Stimulated activated CD4-positive, alpha-beta T cell treated with anti-CD3 and anti-CD28 coated beads, Interleukin-2, amount 100 ng/mL, for 24 hours (primary cell): ENCODE data around the gene ITFG1.

Experiments
- DNase-seq, 2 donors: peaks; one replicate each; pipeline ENCODE4 v3.0.0-alpha.2; 2020

Gene ITFG1

GRCh38 chr16:47460711-47461597 lies at the start of gene ITFG1, which contains the start of gene PHKB:
Gene ITFG1, minus strand, starts transcription at chr16:47461063. Its CDS starts 18 bp downstream, at chr16:47461045.
Gene PHKB, plus strand, starts transcription at chr16:47461331. Its CDS starts 20 bp downstream, at chr16:47461351.
- DNase-seq = peak; percentile 96

GRCh38 chr16:47507701-47508100 lies 46.8 kb upstream of the ITFG1 start:
- no peak for DNase-seq

GRCh38 chr16:47506800-47507199 lies 45.9 kb upstream of the ITFG1 start:
- DNase-seq = no peak

DNA sequence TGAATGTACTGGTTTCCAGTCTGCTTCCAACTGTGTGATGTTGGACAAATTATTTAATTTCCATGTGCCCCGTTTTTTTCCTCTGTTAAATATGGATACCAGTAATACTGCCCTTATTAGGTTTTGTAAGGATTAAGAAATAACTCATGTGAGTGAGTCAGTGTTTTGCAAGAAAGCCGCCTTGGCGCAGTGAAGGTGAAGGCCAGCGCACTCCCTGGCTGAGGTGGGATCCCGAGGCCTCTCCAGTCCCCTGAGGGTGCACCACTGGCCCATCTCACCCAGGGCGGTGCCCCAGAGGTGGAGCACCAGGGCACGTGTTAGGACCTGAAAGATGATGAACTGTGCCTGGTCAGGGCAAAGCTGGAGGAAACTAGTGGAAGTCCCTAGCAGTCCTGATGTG lies 43.7 kb upstream of the ITFG1 start:
- no peak for DNase-seq

DNA sequence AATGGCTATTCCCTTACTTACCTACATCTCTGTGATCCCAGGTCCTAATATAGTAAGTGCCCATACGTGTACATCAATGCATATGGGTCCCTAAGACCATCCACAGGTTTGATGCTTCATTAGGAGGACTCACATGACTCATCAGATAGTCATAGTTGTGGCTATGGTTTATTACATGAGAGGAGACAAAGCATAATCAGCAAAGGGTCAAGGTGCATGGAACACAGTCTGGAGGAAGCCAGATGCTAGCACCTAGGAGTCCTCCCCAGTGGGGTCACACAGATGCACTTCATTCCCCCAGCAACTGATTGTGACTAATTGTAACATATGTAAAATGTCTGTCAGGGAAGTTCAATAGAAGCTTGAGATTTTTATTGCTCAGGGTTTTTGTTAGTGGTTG lies 43.1 kb upstream of the ITFG1 start:
- no peak for DNase-seq

- no peak for DNase-seq
Measured at GRCh38 chr16:47499700-47500264, 38.9 kb upstream of the ITFG1 start.

GRCh38 chr16:47499080-47499699 lies 38.3 kb upstream of the ITFG1 start:
- no peak for DNase-seq

DNA sequence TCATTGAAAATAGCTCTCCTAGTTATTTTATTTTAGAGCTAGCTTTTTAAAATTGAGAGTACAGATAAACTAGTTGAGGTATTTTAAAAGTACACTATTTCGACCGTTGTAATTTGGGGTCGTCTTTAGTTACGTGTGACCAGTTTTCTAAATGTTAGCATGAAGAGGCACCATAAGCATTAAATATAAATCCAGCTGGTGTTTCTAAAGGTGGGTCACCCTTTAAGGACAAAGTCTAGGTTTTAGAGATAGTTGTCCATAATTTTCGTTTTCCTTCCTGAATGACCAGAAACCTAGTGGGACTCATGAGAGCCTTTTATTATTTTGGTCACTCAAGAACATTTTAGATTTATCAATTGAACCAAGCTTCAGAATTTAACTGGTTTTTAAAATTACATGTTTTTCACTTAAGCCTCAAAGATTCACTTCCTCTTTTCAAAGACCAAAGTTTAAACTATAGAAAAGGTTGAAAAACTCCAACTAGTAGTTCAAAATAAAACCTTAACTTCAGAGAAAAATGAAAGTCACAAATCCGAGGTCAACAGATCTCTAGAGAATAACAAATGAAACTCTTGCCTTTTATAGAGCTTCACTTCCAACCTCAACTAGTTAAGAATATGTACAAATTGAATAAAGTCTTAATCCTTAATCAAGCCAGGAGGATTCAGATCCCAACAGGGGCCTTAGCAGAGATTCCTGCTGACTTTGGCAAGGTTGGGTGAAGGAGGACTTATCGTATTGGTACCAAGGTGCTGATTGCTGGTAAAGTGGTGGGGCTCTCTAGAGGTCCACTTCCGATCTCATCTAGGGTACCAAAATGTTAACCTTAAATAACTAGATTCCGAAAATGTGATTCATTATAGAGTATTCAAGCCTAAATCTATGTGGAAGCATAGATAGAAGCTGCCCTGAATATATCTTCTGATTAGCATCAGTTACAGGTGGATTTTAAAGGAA lies 32.8 kb upstream of the ITFG1 start:
- no peak for DNase-seq

GRCh38 chr16:47492428-47493377 lies 31.8 kb upstream of the ITFG1 start:
- peak in 1 of 2 donors; percentile 21 for DNase-seq

GRCh38 chr16:47492036-47492427 lies 31.2 kb upstream of the ITFG1 start:
- no peak for DNase-seq

DNA sequence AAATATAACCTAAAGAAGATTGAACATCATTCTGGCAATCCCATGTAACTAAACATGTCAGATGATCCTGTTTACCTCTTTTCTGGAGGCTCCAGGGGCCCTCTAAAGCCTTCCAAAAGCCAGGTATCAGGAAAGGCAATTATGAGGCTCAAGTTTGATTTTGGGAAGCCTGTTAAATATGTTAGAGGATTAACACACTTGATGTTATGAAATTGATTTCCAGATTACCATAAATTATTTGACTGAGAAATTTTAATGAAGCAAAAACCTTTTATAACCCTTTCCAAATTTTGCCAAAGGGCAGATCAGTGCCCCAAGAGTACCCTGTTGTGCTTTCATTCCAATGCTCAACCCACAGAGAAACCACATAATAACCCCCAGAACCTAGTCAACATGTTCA lies 29.6 kb upstream of the ITFG1 start:
- DNase-seq = no peak

- DNase-seq = no peak
Measured at GRCh38 chr16:47488051-47488450, 27.2 kb upstream of the ITFG1 start.

GRCh38 chr16:47486856-47487255 lies 26.0 kb upstream of the ITFG1 start:
- DNase-seq = no peak

DNA sequence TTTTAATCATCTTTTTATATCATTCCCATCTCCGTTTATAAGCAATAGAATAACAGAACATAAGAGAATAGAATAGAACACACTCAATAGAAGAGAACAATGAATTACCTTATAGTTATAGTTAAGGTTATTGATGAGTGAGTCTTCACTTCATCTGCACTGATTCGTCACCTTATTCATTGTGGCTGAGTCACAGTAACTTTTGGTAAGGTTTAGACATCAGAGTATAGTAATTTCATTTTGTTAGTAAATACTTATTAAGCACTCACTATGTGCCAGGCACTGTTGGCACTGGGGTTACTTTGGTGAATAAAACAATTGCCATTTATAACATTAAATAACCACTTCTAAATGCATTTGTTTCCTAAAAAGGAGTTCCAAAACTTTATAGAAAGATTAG lies 22.8 kb upstream of the ITFG1 start:
- no peak for DNase-seq

DNA sequence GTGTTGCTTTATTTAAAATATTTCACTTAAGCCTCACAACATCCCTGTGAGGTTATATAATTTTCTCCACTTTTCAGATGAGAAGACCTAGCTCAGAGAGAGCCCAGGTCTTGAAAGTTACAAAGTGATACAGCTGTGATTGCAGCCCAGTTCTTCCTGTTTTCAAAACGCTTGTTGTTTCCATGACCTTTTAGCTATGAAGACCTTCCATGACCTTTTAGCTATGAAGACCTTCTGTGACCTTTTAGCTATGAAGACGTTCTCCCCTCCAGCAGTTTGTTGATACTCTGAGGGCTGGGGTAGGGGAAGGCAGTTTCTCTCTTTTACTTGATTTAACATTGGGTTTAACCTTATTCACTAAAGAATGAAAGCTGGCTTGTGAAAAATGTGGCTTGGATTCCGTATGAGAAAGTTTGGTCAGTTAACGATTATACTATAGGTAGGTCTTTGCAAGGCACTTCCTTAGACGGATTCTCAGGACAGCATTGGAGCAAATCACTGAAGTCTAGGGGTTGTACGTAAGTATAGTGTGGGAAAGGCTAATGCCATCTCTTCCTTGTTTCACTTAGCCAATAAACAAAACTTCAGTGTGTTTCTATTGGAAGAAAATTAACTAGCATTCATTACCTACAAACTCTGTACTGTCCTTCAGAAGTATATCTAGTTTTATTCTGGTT lies 21.0 kb upstream of the ITFG1 start:
- DNase-seq = no peak

- no peak for DNase-seq
Measured at GRCh38 chr16:47480410-47480809, 19.5 kb upstream of the ITFG1 start.

DNA sequence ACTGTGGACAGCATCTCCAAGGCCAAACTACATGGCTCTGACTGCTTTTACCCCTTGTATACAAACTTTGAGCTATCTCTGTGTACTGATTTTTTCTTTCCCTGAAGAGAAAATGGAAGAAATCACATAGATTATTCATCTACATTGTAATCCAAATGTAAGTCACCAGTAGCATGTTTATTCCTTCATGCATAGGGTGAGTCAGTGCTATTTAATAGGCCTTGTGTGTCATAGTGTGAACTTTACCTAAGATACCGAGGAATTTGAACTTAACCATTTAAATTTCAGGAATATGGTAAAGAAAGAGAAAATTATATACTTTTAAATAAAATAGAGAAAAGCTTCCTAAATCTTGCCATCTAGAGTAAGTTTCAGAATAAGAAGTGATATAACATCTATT lies 16.8 kb upstream of the ITFG1 start:
- DNase-seq = no peak

DNA sequence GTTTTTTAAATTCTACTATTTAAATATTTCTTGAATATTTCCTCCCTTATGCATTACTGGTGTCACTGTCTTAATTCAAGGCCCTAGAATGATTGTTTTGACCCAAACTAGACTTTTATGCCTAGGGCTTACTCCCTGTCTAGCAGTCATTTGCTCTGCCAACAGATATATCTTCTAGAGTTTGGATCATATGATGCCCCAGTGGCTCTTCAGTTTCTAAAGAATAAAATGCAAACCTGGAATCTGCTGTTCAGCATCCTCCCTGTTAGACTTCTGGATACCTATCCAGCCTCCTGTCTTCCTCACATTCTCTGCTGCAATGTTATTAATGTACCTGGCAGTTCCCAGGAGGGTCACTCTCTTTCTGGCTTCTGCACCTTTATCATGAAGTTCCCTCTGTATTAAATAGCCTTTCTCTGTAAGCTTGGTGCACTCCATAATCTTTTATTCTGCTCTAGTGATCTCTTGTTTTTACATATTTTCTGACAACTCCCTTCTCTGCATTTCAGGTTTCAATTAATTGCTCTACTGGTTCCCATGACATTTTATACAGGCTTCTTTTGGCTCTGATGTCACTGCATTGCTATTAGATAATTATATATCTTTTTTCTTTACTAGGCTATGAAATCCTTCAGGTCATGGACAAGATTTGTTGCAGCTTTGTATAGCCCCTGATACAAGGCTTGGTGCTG lies 15.9 kb upstream of the ITFG1 start:
- DNase-seq = no peak

DNA sequence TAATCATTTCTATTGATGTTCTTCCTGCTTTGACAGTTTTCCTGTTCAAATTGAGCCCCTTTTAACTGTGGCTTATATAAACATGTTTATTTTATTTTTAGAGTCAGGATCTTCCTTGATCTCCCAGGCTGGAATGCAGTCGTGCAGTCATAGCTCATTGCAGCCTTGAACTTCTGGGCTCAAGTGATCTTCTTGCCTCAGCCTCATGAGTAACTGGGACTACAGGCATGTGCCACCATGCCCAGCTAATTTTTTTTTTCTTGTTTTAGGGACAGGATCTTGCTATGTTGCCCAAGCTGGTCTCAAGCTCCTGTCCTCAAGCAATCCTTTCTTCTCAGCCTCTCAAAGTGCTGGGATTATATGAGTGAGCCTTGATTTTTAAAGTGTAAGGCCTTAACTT lies 14.9 kb upstream of the ITFG1 start:
- DNase-seq = no peak

- DNase-seq = no peak
Measured at GRCh38 chr16:47473792-47474191, 12.9 kb upstream of the ITFG1 start.
